ENCODE results near the gene ALX4.

ALX4 gene

DNA sequence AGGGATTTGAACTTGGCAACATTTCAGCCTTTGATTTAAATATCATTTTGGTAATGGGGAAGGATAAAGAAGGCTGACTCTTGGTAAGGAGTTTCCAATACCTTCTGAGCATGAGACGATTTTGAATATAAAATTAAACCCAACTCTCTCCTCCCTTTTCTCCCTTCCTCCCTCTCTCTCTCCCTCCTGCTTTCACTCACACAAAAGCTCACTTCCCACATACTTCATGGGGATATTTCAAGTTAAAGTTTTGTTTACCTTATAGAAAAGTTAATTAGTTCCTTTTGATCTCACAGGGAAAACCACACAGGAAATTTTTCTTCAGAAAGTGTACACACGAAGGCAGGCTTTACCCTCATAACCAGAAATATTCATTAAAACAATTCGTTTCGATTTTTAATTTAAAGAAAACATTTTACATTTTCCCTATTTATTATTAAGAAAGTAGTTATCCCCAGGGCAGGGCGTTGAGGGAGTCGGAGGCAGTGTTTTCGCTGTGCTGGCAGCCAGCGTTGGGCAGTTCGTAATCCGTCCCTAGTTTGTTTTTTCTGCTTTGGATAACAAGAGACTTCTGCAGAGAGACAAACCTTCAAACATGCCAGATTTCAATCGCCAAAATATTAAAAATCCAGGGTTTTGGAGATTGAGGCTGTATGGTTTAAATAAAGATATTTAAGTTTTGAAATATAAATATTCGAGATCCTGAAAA is 25.3 kb upstream of the ALX4 start:
- DNase-seq: no peak

DNA sequence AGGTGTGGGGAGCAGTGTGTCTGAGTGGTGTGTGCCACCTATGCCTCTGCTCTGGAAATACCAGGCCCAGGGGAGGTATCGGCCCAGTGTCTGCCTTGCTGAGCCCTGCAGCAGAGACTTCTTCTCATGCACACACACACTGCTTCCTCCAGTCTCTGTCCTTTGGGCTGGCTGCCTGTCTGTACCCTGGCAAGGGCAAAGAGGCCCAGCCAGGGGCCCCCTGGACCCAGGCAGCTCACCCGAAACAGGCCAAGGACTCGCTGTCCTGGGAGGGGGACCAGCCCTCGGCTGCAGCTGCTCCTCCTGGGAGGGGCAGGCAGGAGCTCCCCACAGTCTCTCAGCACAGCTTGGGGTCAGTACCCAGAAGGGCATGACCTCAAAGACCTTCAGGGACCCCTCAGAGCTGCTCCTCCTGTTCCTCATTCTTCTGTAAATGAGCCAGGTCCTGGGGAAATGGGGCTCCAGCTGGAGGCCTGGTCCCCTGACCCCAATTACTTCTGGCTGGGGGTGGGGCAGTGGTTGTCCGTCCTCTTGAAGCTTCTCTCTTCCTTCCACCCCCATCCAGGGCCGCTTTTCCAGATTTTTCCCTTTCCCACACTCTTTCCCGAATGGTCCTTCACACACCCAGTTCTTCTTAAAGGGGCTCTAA is 24.5 kb upstream of the ALX4 start:
- no peak for DNase-seq

DNA sequence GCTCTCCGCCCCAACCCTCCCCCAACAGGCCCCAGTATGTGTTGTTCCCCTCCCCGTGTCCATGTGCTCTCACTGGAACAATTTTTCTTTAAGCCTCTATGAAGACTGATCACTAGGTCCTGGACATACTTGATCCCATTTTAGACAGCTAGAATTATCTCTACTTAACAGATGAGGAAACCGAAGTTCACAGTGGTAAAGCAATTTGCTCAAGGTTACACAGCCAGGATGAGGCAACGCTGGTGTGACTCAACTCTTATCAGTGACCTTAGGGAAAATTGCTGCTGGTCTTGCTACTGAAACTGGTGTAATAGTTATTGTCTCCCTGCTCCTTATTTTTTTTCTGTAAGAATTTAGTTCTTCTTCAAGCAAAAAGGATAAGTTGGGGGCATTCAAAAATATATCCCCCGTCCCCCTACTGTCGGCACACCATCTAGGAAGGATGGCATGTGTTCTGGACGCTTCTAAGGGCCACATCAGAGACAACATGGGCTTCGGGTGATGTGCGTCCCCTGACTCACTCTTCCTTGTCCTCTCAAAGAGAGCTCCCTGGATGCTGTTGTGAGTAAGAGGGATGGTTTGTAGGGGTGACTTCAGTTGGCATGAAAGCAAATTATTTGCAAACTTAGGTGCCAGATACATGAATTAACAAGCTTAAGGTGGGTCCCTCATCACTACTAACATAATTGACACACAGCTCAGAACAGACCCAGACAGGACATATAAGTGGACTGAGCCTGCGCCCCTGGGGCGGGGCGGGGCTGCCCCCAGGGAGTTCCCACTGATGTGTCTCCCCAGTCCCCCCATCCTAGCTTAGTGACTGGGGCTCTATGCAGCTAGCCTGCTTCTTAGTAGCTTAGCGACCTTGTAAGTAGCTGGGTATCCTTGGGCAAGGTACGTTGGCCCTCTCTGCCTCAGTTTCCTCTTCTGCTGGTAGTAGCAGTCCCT is 23.6 kb upstream of the ALX4 start:
- no peak for DNase-seq

DNA sequence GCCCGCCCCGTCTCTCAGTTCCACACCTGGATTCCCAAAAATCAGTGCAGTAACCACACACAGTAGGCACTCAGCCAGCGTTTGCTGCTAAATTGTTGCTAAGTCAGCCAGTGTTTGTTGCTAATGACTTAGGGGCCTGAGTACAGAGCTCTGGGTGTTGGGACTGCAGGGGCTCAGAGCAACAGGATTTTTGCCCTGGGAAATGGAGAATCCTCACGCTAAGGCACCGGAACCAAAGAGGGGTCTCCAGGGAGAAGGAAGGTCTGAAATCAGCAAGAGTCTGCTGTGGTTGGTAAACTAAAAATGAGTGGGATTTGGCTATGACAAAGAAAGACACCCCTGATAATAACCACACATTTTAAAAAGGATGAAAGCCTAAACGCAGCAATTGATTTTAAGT is 22.7 kb upstream of the ALX4 start:
- no peak for DNase-seq

- DNase-seq: no peak
Observed at GRCh38 chr11:44329472-44330230, 19.7 kb upstream of the ALX4 start.

GRCh38 chr11:44328138-44328660 is 18.3 kb upstream of the ALX4 start:
- no peak for DNase-seq

GRCh38 chr11:44327730-44328129 is 17.8 kb upstream of the ALX4 start:
- DNase-seq: no peak

DNA sequence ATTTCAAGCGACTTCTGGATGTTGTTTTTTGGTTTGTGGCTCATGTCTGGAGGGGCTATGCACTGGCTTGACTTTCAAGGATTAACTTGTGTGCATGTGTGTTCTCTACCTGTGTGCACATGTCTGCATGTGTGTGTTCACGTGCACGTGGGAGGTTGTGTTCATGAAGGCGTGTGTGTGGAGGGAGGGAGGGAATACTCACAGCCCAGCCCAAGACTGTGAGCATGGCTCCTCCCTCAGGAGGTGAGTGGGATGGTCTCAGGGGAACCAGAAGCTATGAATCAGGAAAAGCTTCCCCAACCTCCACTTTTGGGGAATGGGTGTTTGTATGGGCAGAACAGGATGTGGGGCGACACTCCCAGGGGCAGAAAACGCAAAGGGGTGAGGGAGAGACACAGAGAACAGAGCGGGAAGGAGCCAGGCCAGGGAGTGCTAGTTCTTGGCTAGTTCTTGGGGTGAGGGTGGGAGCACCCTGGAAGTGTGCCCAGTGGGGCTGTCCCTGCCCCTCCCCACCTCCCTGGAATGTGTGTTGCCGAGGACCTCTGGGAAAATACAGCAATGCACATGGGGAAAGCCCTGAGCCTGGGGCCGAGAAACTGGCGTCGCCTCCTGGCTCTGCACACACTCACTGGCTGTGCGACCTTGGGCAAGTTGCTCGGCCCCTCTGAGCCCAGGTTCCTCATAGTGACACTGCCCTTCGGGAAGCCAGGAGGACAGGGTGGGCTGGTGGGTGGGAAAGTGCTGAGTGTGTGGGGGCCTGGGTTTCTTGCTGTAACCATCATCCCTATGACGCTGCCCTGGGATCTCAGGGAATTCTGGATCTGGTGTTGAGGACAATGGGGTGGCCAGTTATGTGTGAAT is 16.9 kb upstream of the ALX4 start:
- no peak for DNase-seq

DNA sequence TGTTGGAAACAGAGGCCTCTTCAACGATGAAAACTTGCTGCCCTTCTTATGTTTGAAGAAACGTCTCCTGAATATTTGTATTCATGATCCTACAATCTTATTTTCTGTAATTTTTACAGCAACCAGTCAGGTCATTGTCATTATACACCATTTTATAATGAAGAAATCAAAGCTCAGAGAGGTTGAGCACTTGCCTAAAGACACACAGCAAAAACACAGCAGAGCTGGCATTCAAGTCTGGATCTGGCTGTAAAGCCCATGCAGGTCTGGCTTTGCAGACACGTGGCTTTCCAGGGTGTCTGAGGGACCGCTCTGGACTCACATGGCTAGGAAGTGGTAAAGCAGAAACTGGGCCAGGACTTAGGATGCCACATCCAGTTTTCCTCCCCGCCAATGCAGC is 15.8 kb upstream of the ALX4 start:
- DNase-seq: no peak

GRCh38 chr11:44324749-44325525 is 15.0 kb upstream of the ALX4 start:
- no peak for DNase-seq

DNA sequence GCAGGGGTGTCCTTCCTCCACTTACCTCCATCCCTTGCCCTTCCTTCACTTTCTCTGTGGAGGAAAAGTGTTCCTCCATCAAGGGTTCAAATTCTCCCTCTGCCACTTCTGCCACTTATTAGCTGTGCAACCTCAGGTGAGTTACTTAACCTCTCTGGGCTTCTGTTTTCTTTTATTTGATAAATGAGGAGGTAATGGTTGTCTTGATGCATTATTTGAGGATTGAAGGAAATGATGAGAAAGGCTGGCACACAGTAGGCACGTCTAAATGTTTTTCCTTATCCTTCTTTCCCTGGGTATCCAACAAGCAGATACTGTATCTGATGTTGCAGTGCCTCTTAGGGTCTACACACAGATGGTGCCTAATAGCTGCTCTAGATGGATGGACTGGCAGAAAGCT is 14.3 kb upstream of the ALX4 start:
- no peak for DNase-seq

DNA sequence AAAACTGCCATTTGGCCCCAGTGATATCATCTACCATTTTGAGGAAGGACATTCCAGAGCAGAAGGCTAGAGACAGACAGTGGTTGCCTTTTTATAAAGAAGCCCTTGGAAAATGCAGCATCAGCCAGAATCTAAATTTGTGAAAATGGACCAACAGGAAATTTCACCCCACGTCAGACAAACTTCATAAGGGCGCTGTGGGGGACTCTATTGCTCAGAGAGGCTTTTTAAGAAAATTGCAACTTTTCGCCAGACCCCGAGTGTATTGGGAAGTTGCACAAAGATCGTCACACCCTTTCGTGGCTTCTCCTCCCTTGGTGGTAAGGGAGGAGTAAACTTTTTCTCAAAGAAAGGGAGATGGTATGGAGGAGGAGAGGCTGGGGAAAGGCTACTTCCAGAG is 12.3 kb upstream of the ALX4 start:
- DNase-seq: no peak

DNA sequence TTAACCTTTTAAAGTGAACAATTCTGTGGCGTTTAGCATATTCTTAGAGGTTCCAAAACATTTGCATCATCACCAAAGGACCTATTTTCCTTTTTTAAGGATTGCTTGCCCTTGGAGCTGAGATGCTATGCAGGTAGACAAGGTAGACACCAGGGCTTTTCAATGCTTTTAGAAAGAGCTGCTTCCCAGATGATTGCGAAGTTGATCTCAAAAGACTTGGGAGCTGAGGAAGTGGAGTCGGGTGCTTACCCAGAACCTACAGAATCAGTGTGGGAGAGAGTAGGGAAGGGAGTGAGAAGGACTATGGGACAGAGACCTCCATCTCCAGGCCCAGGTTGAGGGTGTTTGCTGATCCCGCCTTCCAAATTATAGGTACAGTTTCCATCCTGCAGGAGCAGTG is 11.1 kb upstream of the ALX4 start:
- no peak for DNase-seq

- DNase-seq: no peak
Observed at GRCh38 chr11:44320289-44320973, 10.5 kb upstream of the ALX4 start.

GRCh38 chr11:44319552-44320288 is 9.8 kb upstream of the ALX4 start:
- no peak for DNase-seq

- DNase-seq: no peak
Observed at GRCh38 chr11:44319170-44319551, 9.2 kb upstream of the ALX4 start.

- no peak for DNase-seq
Observed at GRCh38 chr11:44318369-44318768, 8.4 kb upstream of the ALX4 start.

GRCh38 chr11:44316659-44317240 is 6.8 kb upstream of the ALX4 start:
- DNase-seq: no peak

Measured in Kasumi-1 (cell line).